ENCODE data around the gene GRID2.

DNA sequence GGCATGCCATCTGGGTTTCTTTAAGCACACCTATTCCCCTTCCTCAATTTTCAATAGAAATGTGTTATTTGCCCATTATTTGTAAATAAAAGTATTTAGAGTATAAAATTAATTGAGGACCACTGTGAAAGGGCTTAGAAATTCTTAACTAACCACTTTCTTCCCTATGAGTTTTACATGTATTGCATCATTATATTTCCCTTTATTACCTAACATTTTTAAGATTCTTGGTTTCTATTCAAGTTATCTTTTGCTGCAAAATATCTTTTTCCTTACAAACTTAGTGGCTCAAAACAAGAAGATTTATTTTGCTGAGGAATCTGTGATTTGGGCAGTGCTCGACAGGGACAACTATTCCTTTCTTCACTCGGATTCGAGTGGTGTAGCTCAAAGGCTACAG lies 40.5 kb downstream of the GRID2 start:
- TF ChIP-seq, protein P1, sequence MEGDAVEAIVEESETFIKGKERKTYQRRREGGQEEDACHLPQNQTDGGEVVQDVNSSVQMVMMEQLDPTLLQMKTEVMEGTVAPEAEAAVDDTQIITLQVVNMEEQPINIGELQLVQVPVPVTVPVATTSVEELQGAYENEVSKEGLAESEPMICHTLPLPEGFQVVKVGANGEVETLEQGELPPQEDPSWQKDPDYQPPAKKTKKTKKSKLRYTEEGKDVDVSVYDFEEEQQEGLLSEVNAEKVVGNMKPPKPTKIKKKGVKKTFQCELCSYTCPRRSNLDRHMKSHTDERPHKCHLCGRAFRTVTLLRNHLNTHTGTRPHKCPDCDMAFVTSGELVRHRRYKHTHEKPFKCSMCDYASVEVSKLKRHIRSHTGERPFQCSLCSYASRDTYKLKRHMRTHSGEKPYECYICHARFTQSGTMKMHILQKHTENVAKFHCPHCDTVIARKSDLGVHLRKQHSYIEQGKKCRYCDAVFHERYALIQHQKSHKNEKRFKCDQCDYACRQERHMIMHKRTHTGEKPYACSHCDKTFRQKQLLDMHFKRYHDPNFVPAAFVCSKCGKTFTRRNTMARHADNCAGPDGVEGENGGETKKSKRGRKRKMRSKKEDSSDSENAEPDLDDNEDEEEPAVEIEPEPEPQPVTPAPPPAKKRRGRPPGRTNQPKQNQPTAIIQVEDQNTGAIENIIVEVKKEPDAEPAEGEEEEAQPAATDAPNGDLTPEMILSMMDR (conservative IDR thresholded peaks at IDR 0.05; ENCODE audit: low read depth, low read length) = no peak
- TF ChIP-seq EZH2phosphoT487 (IDR thresholded peaks at IDR 0.05; ENCODE audit: borderline replicate concordance, low read length) = no peak
